Endometrial microvascular endothelial cells (primary cell): ENCODE measurements around the gene CRYBA2. TPM values are rescaled to one million over a fixed set of nuclear protein-coding genes. Genes with fewer than 3 reads are reported as not detected.

ENCODE experiments used
- total RNA-seq: library from RNA; depleted of rRNA; stranded (reverse); fragments of >200 nt; gene quantifications from one replicate; pipeline ENCODE4 v1.2.3, GENCODE V29; 2015; ENCODE audit errors: inconsistent ontology term

The CRYBA2 gene
- total RNA-seq, 1 donor from 2014 or later, result not detected

Other genes with a start within 250 kb of the CRYBA2 start
- 5.9 TPM for gene CYP27A1, start 211.3 kb downstream of the CRYBA2 start, total RNA-seq
- not detected for gene PRKAG3, start 161.6 kb downstream of the CRYBA2 start, total RNA-seq
- gene WNT6, start 133.6 kb downstream of the CRYBA2 start, total RNA-seq, result not detected
- gene WNT10A, start 112.6 kb downstream of the CRYBA2 start, total RNA-seq, result not detected
- gene CDK5R2, start 33.8 kb downstream of the CRYBA2 start, total RNA-seq, result not detected
- not detected for gene FEV, start 8.2 kb downstream of the CRYBA2 start, total RNA-seq
- gene CFAP65, start 48.1 kb upstream of the CRYBA2 start, total RNA-seq, result not detected
- not detected for gene IHH, start 67.5 kb upstream of the CRYBA2 start, total RNA-seq
- 25.8 TPM for gene NHEJ1, start 167.4 kb upstream of the CRYBA2 start, total RNA-seq
- 0.19 TPM for gene SLC23A3, start 176.6 kb upstream of the CRYBA2 start, total RNA-seq
- 32.7 TPM for gene CNPPD1, start 183.5 kb upstream of the CRYBA2 start, total RNA-seq
- 54.4 TPM for gene RETREG2, start 184.9 kb upstream of the CRYBA2 start, total RNA-seq
- gene ZFAND2B, start 213.4 kb upstream of the CRYBA2 start, total RNA-seq, result 24.1 TPM
- 24.8 TPM for gene ABCB6, start 225.5 kb upstream of the CRYBA2 start, total RNA-seq
- 73.2 TPM for gene ATG9A, start 236.2 kb upstream of the CRYBA2 start, total RNA-seq
- gene ANKZF1, start 236.4 kb upstream of the CRYBA2 start, total RNA-seq, result 27.1 TPM